ENCODE data around the gene TRANK1.
"Not testable (repeated sequence)": the region's sequence is repeated elsewhere in the genome, so short reads cannot be mapped to it uniquely, and the experiment has no call there.

DNA sequence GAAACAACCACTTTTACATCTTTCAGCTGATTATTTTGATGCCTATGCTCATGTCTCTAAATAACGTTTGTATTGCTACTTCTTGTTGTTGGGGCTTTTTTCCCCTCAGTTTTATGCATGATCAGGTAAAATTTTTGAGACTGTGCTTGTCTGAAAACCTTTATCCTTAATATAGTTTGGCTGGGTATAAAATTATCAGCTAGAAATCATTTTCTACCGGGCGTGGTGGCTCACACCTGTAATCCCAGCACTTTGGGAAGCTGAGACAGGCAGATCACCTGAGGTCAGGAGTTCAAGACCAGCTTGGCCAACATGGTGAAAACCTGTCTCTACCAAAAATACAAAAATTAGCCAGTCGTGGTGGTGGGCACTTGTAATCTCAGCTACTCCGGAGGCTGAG is 3.0 kb upstream of the TRANK1 start:
- TF ChIP-seq, protein P1, sequence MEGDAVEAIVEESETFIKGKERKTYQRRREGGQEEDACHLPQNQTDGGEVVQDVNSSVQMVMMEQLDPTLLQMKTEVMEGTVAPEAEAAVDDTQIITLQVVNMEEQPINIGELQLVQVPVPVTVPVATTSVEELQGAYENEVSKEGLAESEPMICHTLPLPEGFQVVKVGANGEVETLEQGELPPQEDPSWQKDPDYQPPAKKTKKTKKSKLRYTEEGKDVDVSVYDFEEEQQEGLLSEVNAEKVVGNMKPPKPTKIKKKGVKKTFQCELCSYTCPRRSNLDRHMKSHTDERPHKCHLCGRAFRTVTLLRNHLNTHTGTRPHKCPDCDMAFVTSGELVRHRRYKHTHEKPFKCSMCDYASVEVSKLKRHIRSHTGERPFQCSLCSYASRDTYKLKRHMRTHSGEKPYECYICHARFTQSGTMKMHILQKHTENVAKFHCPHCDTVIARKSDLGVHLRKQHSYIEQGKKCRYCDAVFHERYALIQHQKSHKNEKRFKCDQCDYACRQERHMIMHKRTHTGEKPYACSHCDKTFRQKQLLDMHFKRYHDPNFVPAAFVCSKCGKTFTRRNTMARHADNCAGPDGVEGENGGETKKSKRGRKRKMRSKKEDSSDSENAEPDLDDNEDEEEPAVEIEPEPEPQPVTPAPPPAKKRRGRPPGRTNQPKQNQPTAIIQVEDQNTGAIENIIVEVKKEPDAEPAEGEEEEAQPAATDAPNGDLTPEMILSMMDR (conservative IDR thresholded peaks at IDR 0.05; ENCODE audit: low read depth, low read length), result not testable (repeated sequence)
- TF ChIP-seq EZH2 (IDR thresholded peaks at IDR 0.05; ENCODE audit: borderline replicate concordance, low read depth, low read length, poor library complexity, severe bottlenecking), result not testable (repeated sequence)
